ENCODE measurements around the gene IBTK.
"Not testable (repeated sequence)": the region's sequence is repeated elsewhere in the genome, so short reads cannot be mapped to it uniquely, and the experiment has no call there.

IBTK gene

GRCh38 chr6:82247505-82248272 is at the start of gene IBTK:
TSS of gene IBTK (minus strand) at chr6:82247744. CDS start at chr6:82240486, 7,258 bp downstream.
- peak; percentile 76 to 91 for DNase-seq (ENCODE audit: low read depth in 2 of 2)

GRCh38 chr6:82283771-82284410 is 36.3 kb upstream of the IBTK start:
- DNase-seq (ENCODE audit: low read depth in 2 of 2) = no peak

- not testable (repeated sequence) for DNase-seq (ENCODE audit: low read depth in 2 of 2)
Observed at GRCh38 chr6:82281550-82281949, 34.0 kb upstream of the IBTK start.

GRCh38 chr6:82277686-82278085 is 30.1 kb upstream of the IBTK start:
- no peak for DNase-seq (ENCODE audit: low read depth in 2 of 2)

GRCh38 chr6:82275686-82276085 is 28.1 kb upstream of the IBTK start:
- no peak for DNase-seq (ENCODE audit: low read depth in 2 of 2)

GRCh38 chr6:82273295-82273694 is 25.8 kb upstream of the IBTK start:
- DNase-seq (ENCODE audit: low read depth in 2 of 2) = no peak

GRCh38 chr6:82270881-82271635 is 23.5 kb upstream of the IBTK start:
- no peak for DNase-seq (ENCODE audit: low read depth in 2 of 2)

- no peak for DNase-seq (ENCODE audit: low read depth in 2 of 2)
Observed at GRCh38 chr6:82268301-82268846, 20.8 kb upstream of the IBTK start.

- no peak for DNase-seq (ENCODE audit: low read depth in 2 of 2)
Observed at GRCh38 chr6:82264824-82265223, 17.3 kb upstream of the IBTK start.

GRCh38 chr6:82264321-82264720 is 16.8 kb upstream of the IBTK start:
- no peak for DNase-seq (ENCODE audit: low read depth in 2 of 2)

GRCh38 chr6:82263916-82264315 is 16.4 kb upstream of the IBTK start:
- no peak for DNase-seq (ENCODE audit: low read depth in 2 of 2)

GRCh38 chr6:82260997-82261732 is 13.6 kb upstream of the IBTK start:
- DNase-seq (ENCODE audit: low read depth in 2 of 2) = no peak

GRCh38 chr6:82259389-82259788 is 11.8 kb upstream of the IBTK start:
- DNase-seq (ENCODE audit: low read depth in 2 of 2) = no peak

- DNase-seq (ENCODE audit: low read depth in 2 of 2) = no peak
Observed at GRCh38 chr6:82257088-82257774, 9.7 kb upstream of the IBTK start.

GRCh38 chr6:82254722-82255121 is 7.2 kb upstream of the IBTK start:
- DNase-seq (ENCODE audit: low read depth in 2 of 2) = not testable (repeated sequence)

- no peak for DNase-seq (ENCODE audit: low read depth in 2 of 2)
Observed at GRCh38 chr6:82251942-82252341, 4.4 kb upstream of the IBTK start.

- no peak for DNase-seq (ENCODE audit: low read depth in 2 of 2)
Observed at GRCh38 chr6:82249381-82250253, 2.1 kb upstream of the IBTK start.

GRCh38 chr6:82248273-82248735 is 760 bp upstream of the IBTK start:
- DNase-seq (ENCODE audit: low read depth in 2 of 2) = no peak

GRCh38 chr6:82246802-82247504 is 591 bp downstream of the IBTK start:
- DNase-seq (ENCODE audit: low read depth in 2 of 2) = no peak

All from stimulated activated CD4-positive, alpha-beta T cell treated with anti-CD3 and anti-CD28 coated beads, Interleukin-1b, Interleukin-23, amount 100 ng/mL, for 1 hour (primary cell).